Activated CD8-positive, alpha-beta T cell treated with anti-CD3 and anti-CD28 coated beads for 36 hours (primary cell): ENCODE data around the gene FRS2. TPM values are rescaled to one million over a fixed set of nuclear protein-coding genes. Genes with fewer than 3 reads are reported as not detected.

Source experiments
- ATAC-seq: fragments of 200-7000 bp; cut with Tn5 transposase; one replicate; pipeline ENCODE4 v1.10.0; 2021; ENCODE audit warnings: mild to moderate bottlenecking, moderate library complexity
- CTCF ChIA-PET: fragments of 350-600 bp; sonication (Branson Sonifier 250); formaldehyde crosslinking; loops from one replicate; lab custom pipeline; 2021; ENCODE audit warnings: antibody characterized with exemption; lab: Charles Lee
- POLR2A ChIA-PET: fragments of 350-600 bp; sonication (Branson Sonifier 250); formaldehyde crosslinking; loops from one replicate; lab custom pipeline; 2021; ENCODE audit warnings: antibody characterized with exemption; lab: Charles Lee
- DNase-seq: peaks from one replicate; pipeline ENCODE4 v3.0.0-alpha.2; 2020
- H3K27ac Mint-ChIP-seq: one replicate; pipeline ENCODE4 v1.8.0; 2021; ENCODE audit warnings: mild to moderate bottlenecking, mixed read lengths
- H3K27me3 Mint-ChIP-seq: one replicate; pipeline ENCODE4 v1.8.0; 2021; ENCODE audit warnings: mixed read lengths
- H3K36me3 Mint-ChIP-seq: one replicate; pipeline ENCODE4 v1.8.0; 2021; ENCODE audit warnings: low read depth, mixed read lengths
- H3K4me1 Mint-ChIP-seq: one replicate; pipeline ENCODE4 v1.8.0; 2021; ENCODE audit warnings: low read depth, mixed read lengths
- H3K4me3 Mint-ChIP-seq: one replicate; pipeline ENCODE4 v1.8.0; 2021; ENCODE audit warnings: mild to moderate bottlenecking, moderate library complexity, mixed read lengths
- H3K9me3 Mint-ChIP-seq: one replicate; pipeline ENCODE4 v1.8.0; 2021; ENCODE audit warnings: mixed read lengths
- intact Hi-C: fragments of 100-400 bp; cut with micrococcal nuclease; formaldehyde crosslinking; loops from one replicate; pipeline ENCODE4 v1.10.0; 2022
- total RNA-seq, 2 experiments: library from RNA; stranded (reverse); gene quantifications; one replicate each; pipeline ENCODE4 v1.2.3, GENCODE V29; 2021
- TF ChIP-seq, protein P1 (sequence below): fragments of 200-600 bp; IDR thresholded peaks from one replicate; pipeline ENCODE4 v1.8.0; 2022; ENCODE audit warnings: antibody characterized with exemption, mild to moderate bottlenecking

FRS2 gene
- total RNA-seq, 2 experiments from 2014 or later: 8.3 to 10.5 TPM

DNA sequence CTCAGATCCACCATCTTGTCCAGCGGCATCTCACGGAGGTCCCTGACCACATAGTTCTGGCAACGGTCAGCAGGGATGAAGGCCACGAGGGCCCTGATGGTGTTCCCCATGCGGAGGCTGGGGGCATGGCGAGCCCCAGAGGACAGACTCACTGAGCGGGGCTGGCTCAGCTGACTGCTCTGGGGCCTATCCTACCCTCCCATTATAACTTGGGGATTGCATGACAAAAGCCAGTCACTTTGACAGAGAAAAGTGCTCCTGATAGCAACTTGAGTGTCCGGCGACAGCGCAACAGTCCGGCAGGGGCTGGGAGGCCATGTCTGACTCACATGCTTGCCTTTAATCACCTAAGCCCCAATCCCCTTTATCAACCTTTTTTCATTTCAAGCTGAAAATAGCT, 140.5 kb downstream of the FRS2 start, which contains the start of gene LRRC10:
Gene LRRC10, minus strand, starts transcription at position 179 of the 400 bp plus-strand sequence. Its CDS starts 69 bp downstream, at position 110.
- Mint-ChIP-seq H3K36me3 (no peaks in the 10 kb centered on the region), H3K4me3 (no peak within 1 kb of the TSS), H3K4me1 (no peaks in the 10 kb centered on the region), H3K27me3 (peaks cover 5% of the 10 kb centered on the region), H3K9me3 (no peaks in the 10 kb centered on the region), H3K27ac (no peak within 1 kb of the TSS)
- TF ChIP-seq, protein P1, sequence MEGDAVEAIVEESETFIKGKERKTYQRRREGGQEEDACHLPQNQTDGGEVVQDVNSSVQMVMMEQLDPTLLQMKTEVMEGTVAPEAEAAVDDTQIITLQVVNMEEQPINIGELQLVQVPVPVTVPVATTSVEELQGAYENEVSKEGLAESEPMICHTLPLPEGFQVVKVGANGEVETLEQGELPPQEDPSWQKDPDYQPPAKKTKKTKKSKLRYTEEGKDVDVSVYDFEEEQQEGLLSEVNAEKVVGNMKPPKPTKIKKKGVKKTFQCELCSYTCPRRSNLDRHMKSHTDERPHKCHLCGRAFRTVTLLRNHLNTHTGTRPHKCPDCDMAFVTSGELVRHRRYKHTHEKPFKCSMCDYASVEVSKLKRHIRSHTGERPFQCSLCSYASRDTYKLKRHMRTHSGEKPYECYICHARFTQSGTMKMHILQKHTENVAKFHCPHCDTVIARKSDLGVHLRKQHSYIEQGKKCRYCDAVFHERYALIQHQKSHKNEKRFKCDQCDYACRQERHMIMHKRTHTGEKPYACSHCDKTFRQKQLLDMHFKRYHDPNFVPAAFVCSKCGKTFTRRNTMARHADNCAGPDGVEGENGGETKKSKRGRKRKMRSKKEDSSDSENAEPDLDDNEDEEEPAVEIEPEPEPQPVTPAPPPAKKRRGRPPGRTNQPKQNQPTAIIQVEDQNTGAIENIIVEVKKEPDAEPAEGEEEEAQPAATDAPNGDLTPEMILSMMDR: no peak
- ChIA-PET POLR2A (interaction anchor here (1.1 kb wide), 1 partner anchor 10 kb away, joined by 3 read pairs; no protein-coding TSS in a partner anchor), CTCF (interaction anchor here (1.3 kb wide), 3 partner anchors 29 to 254 kb away, joined by 3 to 4 read pairs (median 3); no protein-coding TSS in a partner anchor)
- intact Hi-C loops: no loop called here
- DNase-seq: no peak
- no peak for ATAC-seq

DNA sequence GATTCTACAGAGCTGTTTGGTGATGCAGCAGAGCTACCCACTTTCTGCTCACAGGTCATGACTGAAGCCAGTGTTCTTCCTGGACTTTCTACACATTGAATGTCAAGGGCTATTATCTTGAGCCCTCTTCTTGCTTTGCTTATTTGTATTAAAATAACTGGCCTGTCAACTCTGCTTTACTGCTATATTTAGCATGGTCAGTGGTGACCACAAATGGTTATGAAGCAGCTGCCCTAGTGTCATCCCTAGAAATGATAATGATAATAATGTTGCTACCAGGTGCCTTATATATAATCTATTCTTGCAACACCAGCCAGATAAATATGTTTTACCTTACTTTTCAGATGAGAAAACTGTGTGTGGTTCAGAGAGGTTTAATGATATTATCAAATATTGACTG, 143.2 kb downstream of the FRS2 start:
- CTCF ChIA-PET: interaction anchor here (0.6 kb wide), 1 partner anchor 26 kb away, joined by 3 read pairs; no protein-coding TSS in a partner anchor
- no peak for ATAC-seq
- no peak overlapping the region for H3K27ac Mint-ChIP-seq
- H3K36me3 Mint-ChIP-seq: no peaks in the 10 kb centered on the region
- POLR2A ChIA-PET: no interaction called here
- no peak for DNase-seq
- H3K4me3 Mint-ChIP-seq: no peak overlapping the region
- no peaks in the 10 kb centered on the region for H3K4me1 Mint-ChIP-seq
- intact Hi-C loops: no loop called here
- TF ChIP-seq, protein P1: no peak
- H3K9me3 Mint-ChIP-seq: no peaks in the 10 kb centered on the region
- peaks cover 6% of the 10 kb centered on the region for H3K27me3 Mint-ChIP-seq

DNA sequence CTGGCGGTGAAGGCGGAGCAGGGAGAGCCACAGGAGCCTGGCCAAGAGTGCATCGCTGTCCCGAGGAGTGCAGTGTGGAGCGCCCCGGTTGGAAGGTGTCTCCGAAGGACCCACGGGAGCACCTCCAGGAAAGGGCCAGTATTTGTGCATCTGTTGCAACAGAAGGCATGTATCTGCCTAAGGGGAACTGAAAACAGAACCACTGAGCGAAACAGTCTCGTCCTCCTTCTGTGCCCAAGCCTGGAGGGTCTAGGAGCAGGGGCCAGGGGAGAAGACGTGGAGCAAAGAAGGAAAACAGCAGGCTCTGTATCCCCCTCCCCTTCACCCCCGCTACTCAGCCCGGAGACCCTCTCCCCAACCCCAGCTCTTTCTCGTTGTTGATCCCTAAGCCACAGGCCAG, 145.8 kb downstream of the FRS2 start:
- Mint-ChIP-seq H3K4me3 (no peak overlapping the region), H3K9me3 (no peaks in the 10 kb centered on the region), H3K27ac (no peak overlapping the region), H3K36me3 (no peaks in the 10 kb centered on the region), H3K4me1 (no peaks in the 10 kb centered on the region), H3K27me3 (peaks cover 10% of the 10 kb centered on the region)
- DNase-seq (no peak), ATAC-seq (no peak)
- intact Hi-C loops: no loop called here
- ChIA-PET CTCF (interaction anchor here (2.4 kb wide), 1 partner anchor 24 kb away, joined by 16 read pairs; no protein-coding TSS in a partner anchor), POLR2A (no interaction called here)
- TF ChIP-seq, protein P1: no peak

DNA sequence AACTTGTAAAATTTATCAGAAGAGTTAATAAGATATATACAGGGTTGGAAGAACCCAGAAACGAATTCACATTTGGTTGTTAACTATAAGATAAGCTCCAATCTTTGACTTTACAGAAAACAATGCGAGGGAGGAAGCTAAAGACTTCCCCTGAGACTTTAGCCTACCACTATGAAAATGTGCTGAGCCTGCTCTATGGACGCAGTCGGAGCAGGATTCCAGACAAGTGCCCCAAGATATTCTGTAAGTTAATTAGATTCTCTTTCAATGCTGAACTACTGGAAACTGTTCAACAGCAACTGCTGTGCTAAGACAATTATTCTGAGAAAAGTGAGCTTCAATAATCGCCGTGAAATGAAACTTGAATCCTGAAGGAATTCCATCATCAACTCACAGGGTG, 148.9 kb downstream of the FRS2 start:
- TF ChIP-seq, protein P1: no peak
- no peak for ATAC-seq
- ChIA-PET POLR2A (no interaction called here), CTCF (interaction anchor here (1.2 kb wide), 1 partner anchor 19 kb away, joined by 3 read pairs; no protein-coding TSS in a partner anchor)
- Mint-ChIP-seq H3K27me3 (peaks cover 10% of the 10 kb centered on the region), H3K4me1 (no peaks in the 10 kb centered on the region), H3K36me3 (no peaks in the 10 kb centered on the region), H3K9me3 (no peaks in the 10 kb centered on the region), H3K4me3 (no peak overlapping the region), H3K27ac (no peak overlapping the region)
- no peak for DNase-seq
- intact Hi-C loops: no loop called here

DNA sequence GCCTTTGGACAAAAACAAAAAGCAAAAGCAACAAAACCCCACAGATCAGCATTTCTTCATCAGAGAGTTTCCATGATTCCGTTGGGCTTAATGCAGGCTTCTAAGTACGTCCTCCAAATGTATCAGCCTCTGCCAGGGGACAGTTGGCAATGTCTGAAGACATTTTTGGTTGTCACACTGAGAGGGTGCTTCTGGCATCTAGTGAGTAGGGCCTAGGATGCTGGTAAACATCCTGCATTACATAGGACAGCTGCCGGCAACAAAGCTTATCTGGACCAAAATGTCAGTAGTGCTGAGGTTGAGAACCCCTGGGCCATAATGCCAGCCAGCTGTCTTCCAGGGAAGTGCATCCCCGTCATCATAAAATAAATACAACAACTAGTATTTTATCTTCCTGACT, 149.9 kb downstream of the FRS2 start:
- H3K27ac Mint-ChIP-seq: no peak overlapping the region
- peaks cover 10% of the 10 kb centered on the region for H3K27me3 Mint-ChIP-seq
- ATAC-seq (no peak), DNase-seq (no peak)
- H3K4me3 Mint-ChIP-seq: no peak overlapping the region
- intact Hi-C loops: no loop called here
- H3K4me1 Mint-ChIP-seq: no peaks in the 10 kb centered on the region
- ChIA-PET POLR2A (no interaction called here), CTCF (interaction anchor here (1.3 kb wide), 1 partner anchor 49 kb away, joined by 3 read pairs; no protein-coding TSS in a partner anchor)
- no peaks in the 10 kb centered on the region for H3K9me3 Mint-ChIP-seq
- H3K36me3 Mint-ChIP-seq: no peaks in the 10 kb centered on the region
- TF ChIP-seq, protein P1: no peak
